GM12878 (cell line): ENCODE data around the gene TSPO2. TPM values are rescaled to one million over a fixed set of nuclear protein-coding genes. Genes with fewer than 3 reads are reported as not detected.

Experiments used
- ATAC-seq: fragments of 200-7000 bp; cut with Tn5 transposase; 3 replicates; pipeline ENCODE4 v1.9.1; 2020; ENCODE audit warnings: mild to moderate bottlenecking, moderate library complexity
- BruUV-seq: library from RNA; stranded (reverse); fragments of 400-500 nt; replicated peaks from 2 replicates; lab custom pipeline; 2021; lab: Mats Ljungman, UMichigan
- CTCF ChIA-PET: fragments of 300-600 bp; sonication (Branson Sonifier 250); formaldehyde crosslinking; extraction: SDS; loops from one replicate; lab custom pipeline; 2021; ENCODE audit warnings: inconsistent platforms; lab: Yijun Ruan, JAX
- POLR2A ChIA-PET: fragments of 350-600 bp; formaldehyde crosslinking; extraction: SDS; loops from one replicate; lab custom pipeline; 2021; ENCODE audit warnings: inconsistent platforms; lab: Charles Lee
- RAD21 ChIA-PET: fragments of 300-600 bp; sonication (Branson Sonifier 250); formaldehyde crosslinking; loops from one replicate; lab custom pipeline; 2023; ENCODE audit warnings: antibody characterized with exemption; ENCODE audit not compliant: unreplicated experiment; lab: Charles Lee
- SMC1A ChIA-PET: fragments of 300-600 bp; sonication (Branson Sonifier 250); formaldehyde crosslinking; loops from one replicate; lab custom pipeline; 2023; ENCODE audit not compliant: unreplicated experiment, uncharacterized antibody; lab: Charles Lee
- DNase-seq: peaks from one replicate; pipeline ENCODE4 v3.0.0-alpha.2; 2011; ENCODE audit warnings: low read depth, low spot score
- FAIRE-seq: peaks from 3 replicates; lab custom pipeline; 2011; peaks lifted over from hg19 to GRCh38; lab: Jason Lieb, UNC
- H2AFZ ChIP-seq: 2 replicates; pipeline ENCODE4 v1.6.0; 2011; ENCODE audit warnings: low read depth, low read length, control low read depth; ENCODE audit not compliant: control insufficient read depth
- H3K27ac ChIP-seq: 2 replicates; pipeline ENCODE4 v1.5.1; 2011; ENCODE audit warnings: control low read depth; ENCODE audit not compliant: control insufficient read depth, insufficient read depth
- H3K27me3 ChIP-seq, 2 experiments: replicated peaks in 1 of 2; 2 replicates each; pipeline versions ENCODE4 v1.6.0 to v1.6.1; 2011; ENCODE audit warnings: low read length in 1 of 2; ENCODE audit not compliant: control insufficient read depth in 2 of 2, insufficient read depth in 2 of 2
- H3K36me3 ChIP-seq, 2 experiments: 2 replicates each; pipeline ENCODE4 v1.5.1; 2011; ENCODE audit warnings: low read length in 1 of 2; ENCODE audit not compliant: control insufficient read depth in 2 of 2, insufficient read depth in 2 of 2
- H3K4me1 ChIP-seq: 2 replicates; pipeline ENCODE4 v1.6.1; 2011; ENCODE audit warnings: mild to moderate bottlenecking, low read length, moderate library complexity, mixed read lengths; ENCODE audit not compliant: control insufficient read depth, insufficient read depth
- H3K4me2 ChIP-seq: 2 replicates; pipeline ENCODE4 v1.6.0; 2011; ENCODE audit warnings: control low read depth; ENCODE audit not compliant: control insufficient read depth, insufficient read depth
- H3K4me3 ChIP-seq: fragments of 200-600 bp; sonication (generic); 2 replicates; pipeline ENCODE4 v1.5.1; 2016
- H3K79me2 ChIP-seq: 2 replicates; pipeline ENCODE4 v1.6.0; 2011; ENCODE audit warnings: low read length; ENCODE audit not compliant: control insufficient read depth, insufficient read depth
- H3K9ac ChIP-seq: 2 replicates; pipeline ENCODE4 v1.8.0; 2011; ENCODE audit warnings: low read length, control low read depth, mixed read lengths; ENCODE audit not compliant: control insufficient read depth, insufficient read depth
- H3K9me3 ChIP-seq: replicated peaks from 3 replicates; pipeline ENCODE4 v1.5.1; 2011; ENCODE audit warnings: mild to moderate bottlenecking, low read length; ENCODE audit not compliant: control insufficient read depth, insufficient read depth
- H4K20me1 ChIP-seq: 2 replicates; pipeline ENCODE4 v1.6.0; 2011; ENCODE audit not compliant: control insufficient read depth, insufficient read depth
- ATF2 ChIP-seq: IDR thresholded peaks from 2 replicates; pipeline ENCODE4 v1.6.1; 2012; ENCODE audit warnings: low read length, inconsistent platforms
- MYC ChIP-seq: IDR thresholded peaks from 2 replicates; pipeline ENCODE4 v1.6.1; 2011; ENCODE audit warnings: mild to moderate bottlenecking, low read length, moderate library complexity, inconsistent platforms; ENCODE audit not compliant: insufficient read depth, insufficient replicate concordance, insufficient read length, severe bottlenecking
- NFIC ChIP-seq: IDR thresholded peaks from 2 replicates; pipeline ENCODE4 v1.6.1; 2012; ENCODE audit warnings: low read depth, mild to moderate bottlenecking, inconsistent platforms, low read length, moderate library complexity
- PML ChIP-seq: IDR thresholded peaks from 2 replicates; pipeline ENCODE4 v1.6.1; 2012; ENCODE audit warnings: low read length, inconsistent platforms
- POU2F2 ChIP-seq: IDR thresholded peaks from 3 replicates; pipeline ENCODE4 v1.6.1; 2011; ENCODE audit warnings: low read depth, mild to moderate bottlenecking, low read length, borderline replicate concordance
- RAD21 ChIP-seq: IDR thresholded peaks from 2 replicates; pipeline ENCODE4 v1.6.1; 2011; ENCODE audit warnings: mild to moderate bottlenecking, low read depth, low read length, moderate library complexity; ENCODE audit not compliant: insufficient read depth
- SP1 ChIP-seq: IDR thresholded peaks from one replicate; pipeline ENCODE4 v1.6.1; 2011; ENCODE audit warnings: low read depth, low read length
- ZNF207 ChIP-seq: fragments of 450-650 bp; IDR thresholded peaks from 2 replicates; pipeline ENCODE4 v1.6.1; 2014; ENCODE audit warnings: antibody characterized with exemption, mild to moderate bottlenecking, borderline replicate concordance
- WGBS: methylation state at CpG from one replicate; pipeline ENCODE4 v1.1.6; 2016; ENCODE audit warnings: low lambda C conversion rate; ENCODE audit not compliant: insufficient replicate concordance, insufficient coverage; ENCODE audit errors: missing lambda C conversion rate; 5-methylcytosine and 5-hydroxymethylcytosine counted together
- in situ Hi-C: fragments of 300-500 bp; cut with MboI; formaldehyde crosslinking; loops from 9 replicates; pipeline ENCODE4 v1.14.3; 2018; ENCODE audit warnings: mixed read lengths
- intact Hi-C: fragments of 100-400 bp; cut with micrococcal nuclease; formaldehyde crosslinking; loops from one replicate; pipeline ENCODE4 v1.14.2; 2022; ENCODE audit not compliant: unreplicated experiment
- polyA plus RNA-seq, 11 experiments: library from polyadenylated mRNA; depleted of rRNA in 4 of 11; unstranded in 6 of 11; stranded (reverse) in 5 of 11; fragments of >200 nt; fragmentation: Nextera tagmentation in 4 of 11; fragmentation: Illumina TruSeq in 1 of 11; extraction: Ambion mirVana in 4 of 11; extraction: Trizol in 1 of 11; gene quantifications; 1 replicate in 1 of 11; 2 replicates in 10 of 11; pipeline versions ENCODE4 v1.2.1 to v1.2.3, GENCODE V29; 2011 to 2016; ENCODE audit warnings: inconsistent platforms in 2 of 11, missing spikeins in 2 of 11, low read depth in 1 of 11
- total RNA-seq, 4 experiments: library from RNA; depleted of rRNA in 3 of 4; stranded (reverse); fragments of >200 nt in 3 of 4; fragmentation: Illumina TruSeq in 1 of 4; extraction: Trizol in 1 of 4; gene quantifications; 2 replicates each; pipeline versions ENCODE4 v1.2.1 to v1.2.3, GENCODE V29; 2013 to 2021
- TF ChIP-seq, protein P1 (sequence below): fragments of 450-650 bp; formaldehyde crosslinking; IDR thresholded peaks from 2 replicates; pipeline ENCODE4 v1.4.0; 2022; ENCODE audit warnings: mild to moderate bottlenecking, moderate library complexity
- TF ChIP-seq, protein P2 (sequence below): fragments of 450-650 bp; IDR thresholded peaks from 2 replicates; pipeline ENCODE4 v1.6.1; 2014; ENCODE audit warnings: mild to moderate bottlenecking
- TF ChIP-seq, protein P3 (sequence below): IDR thresholded peaks from 2 replicates; pipeline ENCODE4 v1.6.1; 2012; ENCODE audit warnings: low read depth, low read length, improper control_type of control experiment

TSPO2 gene
- total and polyA plus RNA-seq, 10 of the 15 experiments (the other 5 are each of a cell fraction or from before 2014, with no cell fraction given) = not detected

- ChIA-PET CTCF (interaction anchor here (0.7 to 4.0 kb wide), 8 partner anchors 10 to 1622 kb away, joined by 3 to 30 read pairs (median 5); no protein-coding TSS in a partner anchor), POLR2A (interaction anchor here (0.7 to 1.0 kb wide), 4 partner anchors 16 to 260 kb away, joined by 3 to 5 read pairs (median 4); no protein-coding TSS in a partner anchor), RAD21 (interaction anchor here (1.6 kb wide), 1 partner anchor 29 kb away, joined by 6 read pairs; no protein-coding TSS in a partner anchor), SMC1A (interaction anchor here (1.0 to 2.3 kb wide), 4 partner anchors 28 to 71 kb away, joined by 3 to 7 read pairs (median 3); no protein-coding TSS in a partner anchor)
- no peaks in the 10 kb centered on the region for H3K36me3 ChIP-seq
- no TSS peak for BruUV-seq
- no peaks in the 10 kb centered on the region for H3K4me1 ChIP-seq
- WGBS = 24% methylated on average over 4 of the region's 4 CpGs
- no peak for DNase-seq
- no peak for ATAC-seq
- H2AFZ ChIP-seq = no peak overlapping the region
- no peaks in the 10 kb centered on the region for H4K20me1 ChIP-seq
- H3K4me3 ChIP-seq = no peak overlapping the region
- H3K27ac ChIP-seq = no peak overlapping the region
- intact Hi-C loops = no loop called here
- no peaks in the 10 kb centered on the region for H3K9me3 ChIP-seq
- H3K9ac ChIP-seq = no peak overlapping the region
- no peak overlapping the region for H3K4me2 ChIP-seq
- no peak for FAIRE-seq
- H3K27me3 ChIP-seq = no peaks in the 10 kb centered on the region; a peak in 2 of 4 replicates
- H3K79me2 ChIP-seq = no peaks in the 10 kb centered on the region
- TF ChIP-seq, protein P1, sequence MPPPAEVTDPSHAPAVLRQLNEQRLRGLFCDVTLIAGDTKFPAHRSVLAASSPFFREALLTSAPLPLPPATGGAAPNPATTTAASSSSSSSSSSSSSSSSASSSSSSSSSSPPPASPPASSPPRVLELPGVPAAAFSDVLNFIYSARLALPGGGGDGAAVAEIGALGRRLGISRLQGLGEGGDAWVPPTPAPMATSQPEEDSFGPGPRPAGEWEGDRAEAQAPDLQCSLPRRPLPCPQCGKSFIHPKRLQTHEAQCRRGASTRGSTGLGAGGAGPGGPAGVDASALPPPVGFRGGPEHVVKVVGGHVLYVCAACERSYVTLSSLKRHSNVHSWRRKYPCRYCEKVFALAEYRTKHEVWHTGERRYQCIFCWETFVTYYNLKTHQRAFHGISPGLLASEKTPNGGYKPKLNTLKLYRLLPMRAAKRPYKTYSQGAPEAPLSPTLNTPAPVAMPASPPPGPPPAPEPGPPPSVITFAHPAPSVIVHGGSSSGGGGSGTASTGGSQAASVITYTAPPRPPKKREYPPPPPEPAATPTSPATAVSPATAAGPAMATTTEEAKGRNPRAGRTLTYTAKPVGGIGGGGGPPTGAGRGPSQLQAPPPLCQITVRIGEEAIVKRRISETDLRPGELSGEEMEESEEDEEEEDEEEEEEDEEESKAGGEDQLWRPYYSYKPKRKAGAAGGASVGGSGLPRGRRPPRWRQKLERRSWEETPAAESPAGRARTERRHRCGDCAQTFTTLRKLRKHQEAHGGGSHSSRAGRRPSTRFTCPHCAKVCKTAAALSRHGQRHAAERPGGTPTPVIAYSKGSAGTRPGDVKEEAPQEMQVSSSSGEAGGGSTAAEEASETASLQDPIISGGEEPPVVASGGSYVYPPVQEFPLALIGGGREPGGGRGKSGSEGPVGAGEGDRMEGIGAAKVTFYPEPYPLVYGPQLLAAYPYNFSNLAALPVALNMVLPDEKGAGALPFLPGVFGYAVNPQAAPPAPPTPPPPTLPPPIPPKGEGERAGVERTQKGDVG (CRISPR knock-in tag) = no peak
- TF ChIP-seq PML (no peak), POU2F2 (no peak), RAD21 (no peak), ATF2 (no peak), SP1 (no peak), MYC (no peak), ZNF207 (no peak), NFIC (no peak)
- TF ChIP-seq, protein P2, sequence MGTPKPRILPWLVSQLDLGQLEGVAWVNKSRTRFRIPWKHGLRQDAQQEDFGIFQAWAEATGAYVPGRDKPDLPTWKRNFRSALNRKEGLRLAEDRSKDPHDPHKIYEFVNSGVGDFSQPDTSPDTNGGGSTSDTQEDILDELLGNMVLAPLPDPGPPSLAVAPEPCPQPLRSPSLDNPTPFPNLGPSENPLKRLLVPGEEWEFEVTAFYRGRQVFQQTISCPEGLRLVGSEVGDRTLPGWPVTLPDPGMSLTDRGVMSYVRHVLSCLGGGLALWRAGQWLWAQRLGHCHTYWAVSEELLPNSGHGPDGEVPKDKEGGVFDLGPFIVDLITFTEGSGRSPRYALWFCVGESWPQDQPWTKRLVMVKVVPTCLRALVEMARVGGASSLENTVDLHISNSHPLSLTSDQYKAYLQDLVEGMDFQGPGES = no peak
- TF ChIP-seq, protein P3, sequence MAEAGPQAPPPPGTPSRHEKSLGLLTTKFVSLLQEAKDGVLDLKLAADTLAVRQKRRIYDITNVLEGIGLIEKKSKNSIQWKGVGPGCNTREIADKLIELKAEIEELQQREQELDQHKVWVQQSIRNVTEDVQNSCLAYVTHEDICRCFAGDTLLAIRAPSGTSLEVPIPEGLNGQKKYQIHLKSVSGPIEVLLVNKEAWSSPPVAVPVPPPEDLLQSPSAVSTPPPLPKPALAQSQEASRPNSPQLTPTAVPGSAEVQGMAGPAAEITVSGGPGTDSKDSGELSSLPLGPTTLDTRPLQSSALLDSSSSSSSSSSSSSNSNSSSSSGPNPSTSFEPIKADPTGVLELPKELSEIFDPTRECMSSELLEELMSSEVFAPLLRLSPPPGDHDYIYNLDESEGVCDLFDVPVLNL = no peak
- in situ Hi-C loops = no loop called here
These were observed 43.6 kb upstream of the TSPO2 start for GRCh38 chr6:40998661-40999060.
